HEK293 (cell line): ENCODE measurements around the gene TLE1.

Source experiments
- ELK4 ChIP-seq: IDR thresholded peaks from 2 replicates; pipeline ENCODE4 v1.6.1; 2011; ENCODE audit warnings: mild to moderate bottlenecking, low read depth, low read length, borderline replicate concordance
- ZNF157 ChIP-seq: fragments of 450-650 bp; formaldehyde crosslinking; IDR thresholded peaks from 2 replicates; pipeline ENCODE4 v1.5.1; 2016; ENCODE audit warnings: missing biosample characterization, missing genetic modification characterization
- ZNF768 ChIP-seq: fragments of 450-650 bp; formaldehyde crosslinking; IDR thresholded peaks from 2 replicates; pipeline ENCODE4 v1.5.1; 2018; ENCODE audit warnings: missing biosample characterization, mild to moderate bottlenecking, missing genetic modification characterization

- TF ChIP-seq ZNF768 (tag by site-specific recombination) (no peak), ZNF157 (no peak), ELK4 (no peak)
These were observed 115.7 kb downstream of the TLE1 start for GRCh38 chr9:81573415-81574321.
